NCI-H2227 treated with DMSO at 0.1 percent for 48 hours (cell line): Measurements from ENCODE around the gene UPF1.
A peak's percentile ranks its signal among the peaks of the same experiment; 100 is the strongest.

Experiments
- DNase-seq: peaks from one replicate; lab custom pipeline; 2025; lab: John Stamatoyannopoulos, UW

UPF1 gene

GRCh38 chr19:18875726-18876125 is 44.0 kb downstream of the UPF1 start:
- DNase-seq: no peak

- no peak for DNase-seq
These were observed 45.1 kb downstream of the UPF1 start for GRCh38 chr19:18876865-18877264.

DNA sequence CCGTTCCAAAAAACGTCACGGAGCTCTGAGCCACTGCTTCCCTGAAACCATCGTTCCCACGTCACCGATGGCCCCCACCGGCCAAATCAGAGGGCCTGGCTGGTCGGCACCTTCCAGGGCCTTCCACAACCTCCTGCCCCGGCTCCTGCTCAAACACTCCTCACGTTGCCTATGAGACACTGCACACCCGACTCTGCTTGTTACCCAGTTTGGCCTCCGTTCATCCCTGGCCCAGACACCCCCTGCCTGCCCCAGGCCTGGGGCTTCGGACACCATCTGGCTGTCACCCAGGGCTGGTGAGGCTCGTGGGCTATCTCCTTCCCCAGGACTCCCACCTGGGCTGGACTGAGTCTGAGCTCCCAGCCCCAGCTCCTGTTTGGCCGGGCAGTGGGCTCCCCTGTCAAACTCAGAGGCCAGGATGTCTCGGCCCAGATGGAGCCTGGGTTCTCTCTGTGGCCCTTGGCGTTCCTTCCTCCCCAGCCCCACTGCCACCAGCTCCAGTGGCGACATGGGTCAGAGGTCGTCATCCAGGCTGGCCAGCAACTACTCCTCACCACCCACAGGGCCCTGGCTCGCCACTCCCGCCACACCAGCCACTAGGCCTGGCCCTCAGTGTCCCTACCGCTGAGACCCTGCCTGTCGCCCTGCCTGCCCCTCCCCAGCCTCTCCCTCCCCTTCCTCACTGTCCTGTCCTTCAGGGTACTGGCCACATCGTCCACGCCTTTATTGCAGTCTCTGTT is 46.5 kb downstream of the UPF1 start:
- DNase-seq: no peak

GRCh38 chr19:18878858-18879578 is 47.3 kb downstream of the UPF1 start:
- no peak for DNase-seq

GRCh38 chr19:18879579-18880373 is 48.0 kb downstream of the UPF1 start:
- DNase-seq: no peak

DNA sequence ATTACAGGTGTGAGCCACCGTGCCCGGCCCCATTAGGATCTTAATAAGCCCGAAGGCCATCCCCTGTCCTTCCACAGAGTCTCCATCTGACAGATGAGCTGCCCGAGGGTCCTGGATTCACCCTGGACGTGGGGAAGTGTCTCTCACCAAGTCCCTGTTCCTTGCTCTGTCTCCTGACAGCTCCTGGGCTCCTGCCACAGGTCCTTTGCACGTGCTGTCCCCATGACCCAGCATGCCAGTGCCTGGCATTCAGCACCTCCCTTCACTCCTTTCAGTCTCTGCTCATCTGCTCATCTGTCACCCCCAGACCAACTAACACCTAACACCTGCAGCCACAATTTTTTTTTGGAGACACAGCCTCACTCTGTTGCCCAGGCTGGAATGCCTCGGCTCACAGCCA is 49.7 kb downstream of the UPF1 start:
- DNase-seq: no peak

GRCh38 chr19:18883526-18884304 is 52.0 kb downstream of the UPF1 start:
- no peak for DNase-seq

GRCh38 chr19:18886972-18887371 is 55.2 kb downstream of the UPF1 start:
- no peak for DNase-seq

DNA sequence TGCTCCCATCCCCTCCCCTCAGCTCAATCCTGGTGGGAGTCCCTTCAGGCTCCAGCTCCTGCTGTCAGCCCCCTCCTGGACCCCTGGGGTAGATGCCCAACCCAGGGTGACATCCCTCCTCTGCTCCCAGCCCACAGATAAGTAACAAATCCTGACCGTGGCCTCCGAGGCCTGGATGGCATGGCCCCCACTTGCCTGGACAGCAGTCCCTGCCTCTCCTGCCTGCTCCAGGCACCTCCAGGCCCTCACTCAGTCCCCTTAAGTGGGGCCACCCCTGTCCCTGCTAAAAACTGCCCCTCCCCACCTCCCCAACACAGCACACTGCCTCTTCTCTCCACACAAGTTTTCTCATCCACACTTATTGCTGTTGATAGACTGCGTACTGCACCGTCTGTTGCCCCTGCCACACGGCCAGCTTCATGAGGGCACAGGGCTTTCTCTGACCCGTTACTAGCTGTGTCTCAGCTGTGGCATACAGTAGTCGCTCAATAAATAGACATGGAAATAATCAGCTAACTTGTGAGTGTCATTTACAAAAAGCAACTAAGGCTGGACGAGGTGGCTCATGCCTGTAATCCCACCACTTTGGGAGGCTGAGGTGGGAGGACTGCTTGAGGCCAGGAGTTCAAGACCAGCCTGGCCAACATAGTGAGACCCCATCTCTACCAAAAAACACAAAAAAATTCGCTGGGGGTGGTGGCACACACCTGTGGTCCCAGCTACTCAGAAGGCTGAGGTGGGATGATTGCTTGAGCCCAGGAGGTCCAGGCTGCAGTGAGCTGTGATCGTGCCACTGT is 58.4 kb downstream of the UPF1 start:
- no peak for DNase-seq

GRCh38 chr19:18893587-18894253 is 62.0 kb downstream of the UPF1 start:
- no peak for DNase-seq

- peak; percentile 71 for DNase-seq
These were observed 62.7 kb downstream of the UPF1 start for GRCh38 chr19:18894254-18895037.

DNA sequence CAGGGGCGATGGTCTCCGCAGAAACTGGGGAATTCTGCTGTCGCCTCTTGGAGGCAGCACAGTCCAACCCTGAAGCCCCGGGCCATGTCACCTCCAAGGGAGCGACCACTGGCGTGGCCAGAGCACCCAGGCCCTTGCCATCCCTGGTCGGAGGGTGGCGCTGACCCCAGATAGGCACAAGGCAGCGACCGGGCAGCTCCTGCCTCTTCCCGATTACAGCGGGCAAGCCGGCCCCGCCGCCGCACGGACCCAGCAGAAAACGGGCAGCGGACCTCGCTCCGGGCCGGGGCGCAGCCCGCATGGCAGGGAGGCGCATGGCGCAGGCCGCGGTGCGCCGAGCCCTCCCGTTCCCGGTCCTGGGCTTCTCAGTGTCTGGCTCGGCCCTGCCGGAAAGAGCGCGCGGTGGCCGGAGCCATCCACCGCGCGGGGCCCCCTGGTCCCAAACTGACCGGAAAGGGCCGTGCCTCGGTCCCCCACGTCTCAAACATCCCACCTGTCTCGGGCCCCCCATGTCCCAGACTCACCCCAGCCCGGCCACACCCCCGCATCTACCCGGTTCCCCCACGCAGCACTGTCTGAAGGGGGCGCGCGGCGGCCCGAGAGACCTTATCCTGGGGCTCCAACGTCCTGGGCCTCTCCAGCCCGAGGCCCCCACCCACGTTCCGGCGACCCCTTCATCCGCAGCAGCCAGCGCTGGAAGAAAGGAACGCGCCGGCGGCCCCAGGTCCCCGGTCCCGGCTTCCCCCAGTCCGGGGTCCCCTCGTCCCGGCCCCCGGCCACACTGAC is 63.5 kb downstream of the UPF1 start:
- no peak for DNase-seq

- DNase-seq: no peak
These were observed 64.1 kb downstream of the UPF1 start, which contains the start of gene CERS1 for GRCh38 chr19:18895824-18896341. CERS1 (minus strand) TSS chr19:18896158; CDS start chr19:18896072, 86 bp downstream.

GRCh38 chr19:18896421-18896841 is 64.7 kb downstream of the UPF1 start:
- DNase-seq: no peak

GRCh38 chr19:18897094-18898029 is 65.6 kb downstream of the UPF1 start:
- no peak for DNase-seq

- no peak for DNase-seq
These were observed 66.4 kb downstream of the UPF1 start for GRCh38 chr19:18898081-18898606.
